Caki2 (cell line): ENCODE results near the gene TGFBI. TPM values are rescaled to one million over a fixed set of nuclear protein-coding genes. Genes with fewer than 3 reads are reported as not detected.
A peak's percentile ranks its signal among the peaks of the same experiment; 100 is the strongest.

Source experiments
- DNase-seq: peaks from one replicate; pipeline ENCODE4 v3.0.0-alpha.2; 2015; ENCODE audit warnings: low read depth
- in situ Hi-C: cut with HindIII; loops from 2 replicates; pipeline ENCODE4 v1.10.0; 2016; ENCODE audit warnings: low sequenced_read_pairs, low pct_unique_long_range_greater_than_20kb, mixed read lengths
- total RNA-seq: library from RNA; depleted of rRNA; stranded (reverse); fragments of >200 nt; shearing (Covaris generic); gene quantifications from 2 replicates; pipeline ENCODE4 v1.2.3, GENCODE V29; 2014; ENCODE audit warnings: low replicate concordance

Gene TGFBI
- total RNA-seq, 1 experiment from 2014 or later = 340 TPM

GRCh38 chr5:135999406-136000139, 29.2 kb upstream of the TGFBI start:
- DNase-seq = no peak
- in situ Hi-C loops = no loop called here

GRCh38 chr5:136000147-136000546, 28.6 kb upstream of the TGFBI start:
- no peak for DNase-seq
- in situ Hi-C loops = no loop called here

DNA sequence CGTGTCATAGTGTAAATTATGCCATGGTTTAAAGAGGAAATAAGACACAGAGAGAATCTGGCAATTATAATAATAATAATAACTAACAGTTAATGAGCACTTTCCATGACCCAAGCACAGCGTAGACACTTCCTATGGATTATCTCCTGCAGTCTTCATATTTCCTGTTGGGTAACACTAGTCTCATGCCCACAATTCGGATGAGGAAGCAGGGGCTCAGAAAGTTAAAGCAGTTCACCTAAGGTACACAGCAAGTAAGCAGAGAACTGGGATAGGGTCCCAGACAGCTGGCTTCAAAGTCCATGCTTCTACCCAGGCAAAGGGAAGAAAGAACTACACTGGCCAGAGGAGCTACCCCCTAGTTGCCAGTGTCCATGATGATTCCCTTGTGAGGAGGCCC, 27.9 kb upstream of the TGFBI start:
- in situ Hi-C loops = no loop called here
- no peak for DNase-seq

DNA sequence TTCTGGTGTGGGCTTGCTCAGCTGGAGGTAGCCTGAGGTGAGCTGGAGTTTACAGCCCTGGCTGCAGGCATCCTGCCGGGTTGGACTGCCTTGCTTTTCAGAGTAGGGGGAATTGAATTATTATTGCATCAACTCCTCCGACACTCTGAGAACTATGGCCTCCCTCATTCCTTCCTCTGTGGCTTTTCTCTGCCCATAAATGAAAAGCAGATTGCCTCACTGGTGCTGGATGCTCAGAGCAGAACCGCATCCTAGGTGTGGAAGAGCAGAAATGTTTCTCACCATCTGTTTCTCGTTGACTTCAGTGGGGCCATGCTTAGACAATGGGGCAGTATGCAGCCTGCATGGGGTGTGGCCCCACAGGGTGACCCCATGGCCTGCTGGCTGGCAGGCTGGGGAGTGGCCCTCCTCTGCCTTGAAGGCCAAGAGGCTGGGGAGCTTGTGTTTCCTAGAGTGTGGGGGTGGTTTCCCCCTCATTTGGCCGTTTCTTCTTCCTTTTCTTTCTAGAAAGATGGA, 27.3 kb upstream of the TGFBI start:
- in situ Hi-C loops = no loop called here
- DNase-seq = no peak

GRCh38 chr5:136004436-136004835, 24.4 kb upstream of the TGFBI start:
- DNase-seq = no peak
- in situ Hi-C loops = no loop called here

DNA sequence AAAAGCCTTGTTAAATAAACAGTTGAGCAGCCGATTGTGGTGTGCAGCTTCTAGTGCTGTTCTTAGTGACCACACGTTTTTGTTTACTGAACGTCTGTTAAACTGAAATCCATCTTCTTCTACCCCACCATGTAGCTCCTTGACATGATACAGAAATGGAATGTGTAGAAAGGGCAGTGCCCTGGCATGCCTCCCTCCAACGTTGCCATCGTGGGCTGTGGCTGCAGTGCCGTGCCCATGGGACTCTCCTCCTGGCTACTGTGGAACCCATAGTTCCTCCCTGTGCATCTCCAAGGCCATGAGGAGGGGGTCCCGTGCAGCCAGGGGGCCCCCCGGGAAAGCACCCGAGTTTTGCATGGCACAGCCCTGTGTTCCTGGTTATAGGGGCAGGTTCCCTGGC, 23.3 kb upstream of the TGFBI start:
- no peak for DNase-seq
- in situ Hi-C loops = no loop called here

- DNase-seq = no peak
- in situ Hi-C loops = no loop called here
Measured at GRCh38 chr5:136006164-136006563, 22.6 kb upstream of the TGFBI start.

DNA sequence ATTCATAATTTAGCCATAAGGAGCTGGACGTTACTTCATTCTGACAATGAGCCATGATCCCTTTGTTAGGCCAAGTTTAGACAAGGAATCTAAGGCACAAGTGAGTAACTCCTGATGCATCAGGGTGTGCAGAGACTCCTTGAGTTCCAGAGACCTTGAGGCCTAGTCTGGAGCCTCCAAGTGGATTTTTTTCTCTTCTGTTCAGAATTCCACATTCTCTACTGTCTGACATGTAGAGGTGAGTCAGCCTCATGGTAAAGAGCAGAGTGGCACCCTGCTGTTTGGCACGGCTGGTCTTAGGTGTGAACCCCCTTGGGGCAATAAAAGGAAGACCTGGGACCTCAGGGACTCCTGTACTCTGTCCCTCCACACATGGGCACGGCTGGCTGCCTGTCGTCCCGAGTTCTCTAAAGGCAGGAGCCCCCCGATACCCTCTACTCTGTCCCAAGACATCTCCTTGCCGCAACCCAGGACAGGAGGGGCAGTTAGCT, 22.0 kb upstream of the TGFBI start:
- DNase-seq = no peak

DNA sequence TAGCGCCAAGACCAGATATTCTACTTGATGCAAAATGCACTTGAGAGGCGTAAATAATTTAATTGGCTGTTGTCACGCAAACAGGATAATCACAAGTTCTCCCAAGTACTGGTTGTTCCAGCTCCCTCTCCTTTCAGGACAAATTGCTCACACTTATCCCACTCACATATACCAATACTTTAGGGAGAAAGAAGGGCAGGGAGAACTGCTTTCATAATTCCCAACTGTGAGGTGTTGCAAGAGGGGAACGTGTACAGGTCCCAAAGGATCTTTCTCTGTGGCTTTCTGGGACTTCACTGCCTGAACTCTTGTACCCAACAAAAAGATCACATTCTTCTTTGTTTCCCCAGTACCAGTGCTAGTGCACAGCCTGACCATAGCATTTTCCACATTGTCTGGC, 21.5 kb upstream of the TGFBI start:
- no peak for DNase-seq
- in situ Hi-C loops = no loop called here

More for the DNA sequence above, 22.0 kb upstream of the TGFBI start:
- in situ Hi-C loops = no loop called here

GRCh38 chr5:136011414-136012001, 17.3 kb upstream of the TGFBI start:
- peak; percentile 66 for DNase-seq
- in situ Hi-C loops = no loop called here

GRCh38 chr5:136012041-136012804, 16.6 kb upstream of the TGFBI start:
- in situ Hi-C loops = no loop called here

GRCh38 chr5:136013559-136013958, 15.2 kb upstream of the TGFBI start:
- in situ Hi-C loops = no loop called here
- DNase-seq = no peak

More at GRCh38 chr5:136012041-136012804, 16.6 kb upstream of the TGFBI start:
- no peak for DNase-seq

GRCh38 chr5:136014049-136015002, 14.5 kb upstream of the TGFBI start:
- in situ Hi-C loops = no loop called here
- no peak for DNase-seq

DNA sequence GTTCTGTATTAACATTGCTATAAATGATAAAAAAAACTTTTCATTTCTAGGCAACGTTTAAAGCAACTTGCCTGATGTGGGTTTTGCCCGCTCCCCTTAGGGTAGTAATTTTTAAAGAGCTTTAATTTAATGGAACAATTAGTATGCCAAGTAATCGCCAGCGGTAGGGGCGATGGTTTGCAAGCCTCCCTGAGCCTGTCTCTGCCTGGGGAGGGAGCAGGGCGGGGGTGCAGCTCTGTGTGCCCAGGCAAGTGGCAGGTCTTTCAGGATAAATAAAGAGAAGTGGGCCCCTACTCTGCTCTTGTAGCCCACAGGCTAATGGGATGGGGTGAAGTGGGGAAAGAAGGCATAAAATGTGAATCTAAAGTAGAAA, 13.8 kb upstream of the TGFBI start:
- in situ Hi-C loops = no loop called here
- no peak for DNase-seq

DNA sequence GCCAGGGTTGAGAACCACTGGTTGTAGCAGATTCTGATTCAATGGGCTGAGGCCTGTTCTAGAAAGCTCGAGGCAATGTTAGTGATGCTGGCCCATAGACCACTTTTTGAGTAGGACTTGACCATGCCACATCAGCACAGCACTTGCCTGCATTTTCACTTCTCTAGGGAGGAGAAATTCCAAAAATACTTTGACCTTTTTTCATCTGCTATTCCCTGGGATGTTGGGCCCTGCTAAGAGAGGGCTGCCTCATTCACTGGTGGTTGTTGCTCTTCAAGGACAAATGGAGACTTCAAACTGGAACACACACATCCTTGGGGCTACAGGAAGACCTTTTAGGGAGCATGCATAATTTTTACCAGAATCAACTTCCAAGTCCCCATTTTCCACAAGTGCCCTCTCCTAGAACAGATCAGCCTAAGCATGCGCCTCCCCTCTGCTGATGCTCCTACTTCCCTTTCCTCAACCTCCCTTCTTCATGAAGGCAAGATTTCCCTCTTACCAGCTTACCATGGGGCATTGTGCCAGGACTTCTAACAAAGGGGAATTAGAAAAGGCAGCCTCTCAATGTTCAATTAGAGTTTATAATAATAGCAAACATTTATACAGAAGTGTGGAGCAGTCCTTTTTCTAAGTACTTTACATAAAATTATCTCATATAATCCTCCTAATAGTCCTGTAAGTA, 12.7 kb upstream of the TGFBI start:
- DNase-seq = no peak
- in situ Hi-C loops = no loop called here

GRCh38 chr5:136016945-136017530, 11.8 kb upstream of the TGFBI start:
- DNase-seq = peak; percentile 94
- in situ Hi-C loops = no loop called here
